Naive thymus-derived CD8-positive, alpha-beta T cell (primary cell): Measurements from ENCODE around the gene SCIN. TPM values are rescaled to one million over a fixed set of nuclear protein-coding genes. Genes with fewer than 3 reads are reported as not detected.
"Not testable (repeated sequence)": the region's sequence is repeated elsewhere in the genome, so short reads cannot be mapped to it uniquely, and the experiment has no call there.

ENCODE experiments used
- ATAC-seq, 2 donors: fragments of 150-1000 bp; cut with Tn5 transposase in 1 of 2; sonication (Bioruptor Pico), chemical (Tn5 transposase) in 1 of 2; 1 replicate in 1 of 2; 2 replicates in 1 of 2; pipeline ENCODE4 v1.10.0; 2021; ENCODE audit warnings: mild to moderate bottlenecking in 2 of 2, moderate library complexity in 2 of 2
- POLR2A ChIA-PET: fragments of 350-600 bp; sonication (Branson Sonifier 250); formaldehyde crosslinking; loops from one replicate; lab custom pipeline; 2021; ENCODE audit warnings: antibody characterized with exemption; lab: Charles Lee
- DNase-seq, 10 donors: peaks; one replicate each; pipeline versions ENCODE4 v3.0.0 to v3.0.0-alpha.2; 2020 to 2022
- H3K27ac Mint-ChIP-seq, 10 donors: one replicate each; pipeline ENCODE4 v1.8.0; 2020 to 2022; ENCODE audit warnings: mild to moderate bottlenecking in 10 of 10, mixed read lengths in 10 of 10, moderate library complexity in 4 of 10, inconsistent platforms in 1 of 10
- H3K27me3 Mint-ChIP-seq, 5 donors: one replicate each; pipeline ENCODE4 v1.8.0; 2021 to 2022; ENCODE audit warnings: mixed read lengths in 5 of 5
- H3K36me3 Mint-ChIP-seq, 3 donors: one replicate each; pipeline ENCODE4 v1.8.0; 2020 to 2022; ENCODE audit warnings: mixed read lengths in 3 of 3, mild to moderate bottlenecking in 2 of 3, inconsistent platforms in 1 of 3
- H3K4me1 Mint-ChIP-seq, 4 donors: one replicate each; pipeline ENCODE4 v1.8.0; 2021 to 2022; ENCODE audit warnings: mixed read lengths in 4 of 4
- H3K4me3 Mint-ChIP-seq, 10 donors: one replicate each; pipeline ENCODE4 v1.8.0; 2020 to 2022; ENCODE audit warnings: mild to moderate bottlenecking in 10 of 10, mixed read lengths in 10 of 10, moderate library complexity in 6 of 10, inconsistent platforms in 1 of 10
- H3K9me3 Mint-ChIP-seq, 9 donors: one replicate each; pipeline ENCODE4 v1.8.0; 2020 to 2022; ENCODE audit warnings: mixed read lengths in 9 of 9, mild to moderate bottlenecking in 3 of 9, inconsistent platforms in 1 of 9, moderate library complexity in 1 of 9
- polyA plus RNA-seq, 3 donors: library from polyadenylated mRNA; unstranded; fragments of 300-500 nt; fragmentation: Illumina TruSeq; gene quantifications; one replicate each; pipeline ENCODE4 v1.2.3, GENCODE V29; 2021
- total RNA-seq, 8 experiments: library from RNA in 2 of 8; stranded (reverse) in 2 of 8; gene quantifications; one replicate each; pipeline ENCODE4 v1.2.3 and lab custom pipeline; 2021 to 2026

SCIN gene
- total and polyA plus RNA-seq, 5 experiments from 2014 or later, result 0.10 to 0.41 (median 0.38) TPM; not detected in 2

- POLR2A ChIA-PET, result no interaction called here
- H3K36me3 Mint-ChIP-seq, result no peaks in the 10 kb centered on the region
- DNase-seq (no peak), ATAC-seq (no peak)
- no peaks in the 10 kb centered on the region for H3K9me3 Mint-ChIP-seq
- no peaks in the 10 kb centered on the region for H3K27me3 Mint-ChIP-seq
- peak overlapping the region in 1 of 10 donors; percentile 39 for H3K4me3 Mint-ChIP-seq
- H3K4me1 Mint-ChIP-seq, result peaks cover 5 to 29% (median 6%) of the 10 kb centered on the region in 4 donors
- H3K27ac Mint-ChIP-seq, result peak overlapping the region in 2 of 10 donors; percentile 2 to 26
Measured at GRCh38 chr7:12670743-12671520, 100.4 kb downstream of the SCIN start.

GRCh38 chr7:12673436-12673835, 102.9 kb downstream of the SCIN start:
- H3K27me3 Mint-ChIP-seq, DNase-seq, H3K27ac Mint-ChIP-seq, POLR2A ChIA-PET, H3K9me3 Mint-ChIP-seq, ATAC-seq, H3K36me3 Mint-ChIP-seq, H3K4me3 Mint-ChIP-seq: not testable (repeated sequence)
- H3K4me1 Mint-ChIP-seq, result peaks cover 5 to 28% (median 6%) of the 10 kb centered on the region in 4 donors

GRCh38 chr7:12674053-12674452, 103.5 kb downstream of the SCIN start:
- no peak for DNase-seq
- H3K4me3 Mint-ChIP-seq, result no peak overlapping the region
- H3K9me3 Mint-ChIP-seq, result no peaks in the 10 kb centered on the region
- no peak for ATAC-seq
- H3K4me1 Mint-ChIP-seq, result peaks cover 5 to 28% (median 6%) of the 10 kb centered on the region in 4 donors
- no peaks in the 10 kb centered on the region for H3K36me3 Mint-ChIP-seq
- H3K27me3 Mint-ChIP-seq, result no peaks in the 10 kb centered on the region
- H3K27ac Mint-ChIP-seq, result no peak overlapping the region
- POLR2A ChIA-PET, result no interaction called here

GRCh38 chr7:12674861-12675260, 104.3 kb downstream of the SCIN start:
- Mint-ChIP-seq H3K27me3 (no peaks in the 10 kb centered on the region), H3K36me3 (no peaks in the 10 kb centered on the region), H3K4me3 (no peak overlapping the region), H3K4me1 (peaks cover 5 to 28% (median 6%) of the 10 kb centered on the region in 4 donors), H3K9me3 (no peaks in the 10 kb centered on the region), H3K27ac (peak overlapping the region in 5 of 10 donors; percentile 0 to 57 (median 20))
- DNase-seq (peak in 8 of 10 donors; percentile 33 to 66 (median 40)), ATAC-seq (peak; percentile 82 to 83)
- POLR2A ChIA-PET, result no interaction called here

GRCh38 chr7:12683678-12684585, 113.4 kb downstream of the SCIN start:
- peak overlapping the region in 9 of 10 donors; percentile 16 to 98 (median 47) for H3K27ac Mint-ChIP-seq
- H3K9me3 Mint-ChIP-seq, result no peaks in the 10 kb centered on the region
- peaks cover 19 to 33% (median 28%) of the 10 kb centered on the region in 4 donors for H3K4me1 Mint-ChIP-seq
- no peaks in the 10 kb centered on the region for H3K27me3 Mint-ChIP-seq
- no peak for DNase-seq
- no peaks in the 10 kb centered on the region for H3K36me3 Mint-ChIP-seq
- POLR2A ChIA-PET, result no interaction called here
- no peak overlapping the region for H3K4me3 Mint-ChIP-seq
- no peak for ATAC-seq

GRCh38 chr7:12684733-12685132, 114.2 kb downstream of the SCIN start:
- Mint-ChIP-seq H3K27me3 (no peaks in the 10 kb centered on the region), H3K27ac (peak overlapping the region in 7 of 10 donors; percentile 46 to 99 (median 98)), H3K9me3 (no peaks in the 10 kb centered on the region), H3K4me3 (no peak overlapping the region), H3K36me3 (no peaks in the 10 kb centered on the region), H3K4me1 (peaks cover 19 to 41% (median 31%) of the 10 kb centered on the region in 4 donors)
- no peak for ATAC-seq
- no peak for DNase-seq
- POLR2A ChIA-PET, result no interaction called here

- no peak for ATAC-seq
- Mint-ChIP-seq H3K27me3 (no peaks in the 10 kb centered on the region), H3K4me3 (peak overlapping the region; percentile 70 to 100 (median 96)), H3K27ac (peak overlapping the region; percentile 87 to 99 (median 98)), H3K4me1 (peaks cover 19 to 48% (median 34%) of the 10 kb centered on the region in 4 donors), H3K36me3 (no peaks in the 10 kb centered on the region), H3K9me3 (no peaks in the 10 kb centered on the region)
- POLR2A ChIA-PET, result interaction anchor here (0.7 kb wide), 1 partner anchor 24 kb away, joined by 3 read pairs; no protein-coding TSS in a partner anchor
- peak in 9 of 10 donors; percentile 17 to 75 (median 31) for DNase-seq
Measured at GRCh38 chr7:12685550-12685949, 115.0 kb downstream of the SCIN start.

GRCh38 chr7:12686234-12686890, 115.8 kb downstream of the SCIN start:
- H3K4me3 Mint-ChIP-seq, result peak overlapping the region; percentile 95 to 100 (median 98)
- DNase-seq (peak; percentile 92 to 99 (median 97)), ATAC-seq (peak; percentile 84 to 85)
- H3K9me3 Mint-ChIP-seq, result no peaks in the 10 kb centered on the region
- no peaks in the 10 kb centered on the region for H3K27me3 Mint-ChIP-seq
- H3K27ac Mint-ChIP-seq, result peak overlapping the region; percentile 87 to 99 (median 98)
- H3K4me1 Mint-ChIP-seq, result peaks cover 19 to 52% (median 34%) of the 10 kb centered on the region in 4 donors
- POLR2A ChIA-PET, result interaction anchor here (0.6 to 1.4 kb wide), 5 partner anchors 10 to 471 kb away, joined by 3 to 5 read pairs (median 3); no protein-coding TSS in a partner anchor
- H3K36me3 Mint-ChIP-seq, result no peaks in the 10 kb centered on the region

GRCh38 chr7:12686891-12687717, 116.6 kb downstream of the SCIN start, which contains the start of gene ARL4A:
ARL4A (plus strand) TSS chr7:12687633; CDS start chr7:12688255, 622 bp downstream.
- ATAC-seq (peak; percentile 38 to 56), DNase-seq (peak; percentile 69 to 93 (median 85))
- Mint-ChIP-seq H3K4me3 (peak within 1 kb of the TSS; percentile 95 to 100 (median 98)), H3K27ac (peak within 1 kb of the TSS; percentile 87 to 99 (median 98)), H3K27me3 (no peaks in the 10 kb centered on the region), H3K36me3 (no peaks in the 10 kb centered on the region), H3K9me3 (no peaks in the 10 kb centered on the region), H3K4me1 (peaks cover 19 to 52% (median 34%) of the 10 kb centered on the region in 4 donors)
- POLR2A ChIA-PET, result interaction anchor here (0.6 to 1.4 kb wide), 4 partner anchors 9 to 472 kb away, joined by 3 to 5 read pairs (median 4); no protein-coding TSS in a partner anchor

GRCh38 chr7:12687718-12688171, 117.2 kb downstream of the SCIN start:
- DNase-seq, result no peak
- POLR2A ChIA-PET, result interaction anchor here (1.3 to 1.4 kb wide), 3 partner anchors 9 to 44 kb away, joined by 3 to 5 read pairs (median 4); no protein-coding TSS in a partner anchor
- Mint-ChIP-seq H3K9me3 (no peaks in the 10 kb centered on the region), H3K27ac (peak overlapping the region; percentile 87 to 99 (median 98)), H3K27me3 (no peaks in the 10 kb centered on the region), H3K36me3 (no peaks in the 10 kb centered on the region), H3K4me3 (peak overlapping the region; percentile 95 to 100 (median 98)), H3K4me1 (peaks cover 19 to 55% (median 34%) of the 10 kb centered on the region in 4 donors)
- ATAC-seq, result no peak
